Fibroblast of the aortic adventitia (primary cell): ENCODE data around the gene SYTL3. TPM values are rescaled to one million over a fixed set of nuclear protein-coding genes. Genes with fewer than 3 reads are reported as not detected.

Experiments
- DNase-seq: peaks from one replicate; pipeline ENCODE4 v3.0.0-alpha.2; 2010; ENCODE audit warnings: low read depth
- H3K4me3 ChIP-seq: 2 replicates; pipeline ENCODE4 v1.5.1; 2011; ENCODE audit warnings: low read depth, mild to moderate bottlenecking, control low read depth, low read length, moderate library complexity
- total RNA-seq: library from RNA; depleted of rRNA; stranded (reverse); fragments of >200 nt; gene quantifications from 2 replicates; pipeline ENCODE4 v1.2.3, GENCODE V29; 2012; ENCODE audit warnings: low replicate concordance
- TF ChIP-seq, protein P1 (sequence below): IDR thresholded peaks from 2 replicates; pipeline ENCODE4 v1.5.1; 2011; ENCODE audit warnings: mild to moderate bottlenecking, low read length, control low read depth, inconsistent platforms; ENCODE audit not compliant: insufficient read depth

Gene SYTL3
- total RNA-seq, 1 donor, result 1.9 TPM

DNA sequence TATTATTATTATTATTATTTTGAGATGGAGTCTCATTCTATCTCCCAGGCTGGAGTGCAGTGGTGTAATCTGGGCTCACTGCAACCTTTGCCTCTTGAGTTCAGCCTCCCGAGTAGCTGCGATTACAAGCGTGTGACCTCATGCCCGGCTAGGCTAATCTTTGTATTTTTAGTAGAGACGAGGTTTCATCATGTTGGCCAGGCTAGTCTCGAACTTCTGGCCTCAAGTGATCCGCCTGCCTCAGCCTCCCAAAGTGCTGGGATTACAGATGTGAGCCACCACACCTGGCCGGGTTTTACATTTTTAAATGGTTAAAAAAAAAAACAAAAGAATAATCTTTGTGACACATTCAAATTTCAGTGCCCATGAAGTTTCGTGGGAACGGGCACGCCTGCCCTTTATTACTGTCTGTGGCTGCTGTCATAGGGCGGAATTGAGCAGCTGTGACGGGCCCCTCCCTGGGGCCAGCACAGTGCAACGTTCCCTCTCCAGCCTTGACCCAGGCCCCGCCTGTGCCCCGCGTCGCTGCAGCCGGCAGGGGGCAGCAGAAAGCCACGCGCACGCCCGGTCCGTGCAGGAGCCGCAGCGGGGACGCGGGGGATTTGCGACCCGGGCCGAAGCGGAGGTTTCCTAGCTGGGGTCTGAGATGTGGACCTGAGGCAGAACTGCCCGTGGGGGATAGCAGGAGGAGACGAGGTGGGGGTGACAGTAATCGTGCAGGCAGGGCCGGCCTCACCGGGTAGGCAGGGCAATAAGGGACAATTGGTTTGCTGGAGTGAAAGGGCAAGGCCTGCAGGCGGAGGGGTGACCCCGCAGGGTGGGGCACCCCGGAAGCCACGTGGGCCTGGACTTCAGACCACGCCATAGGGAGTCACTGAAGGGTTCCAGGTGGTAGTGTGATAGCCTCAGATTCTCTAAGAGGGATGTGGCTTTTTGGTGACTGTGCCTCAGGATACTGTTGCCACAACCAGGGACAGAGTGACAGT, 54.3 kb downstream of the SYTL3 start:
- H3K4me3 ChIP-seq, result peak overlapping the region; percentile 65
- TF ChIP-seq, protein P1, sequence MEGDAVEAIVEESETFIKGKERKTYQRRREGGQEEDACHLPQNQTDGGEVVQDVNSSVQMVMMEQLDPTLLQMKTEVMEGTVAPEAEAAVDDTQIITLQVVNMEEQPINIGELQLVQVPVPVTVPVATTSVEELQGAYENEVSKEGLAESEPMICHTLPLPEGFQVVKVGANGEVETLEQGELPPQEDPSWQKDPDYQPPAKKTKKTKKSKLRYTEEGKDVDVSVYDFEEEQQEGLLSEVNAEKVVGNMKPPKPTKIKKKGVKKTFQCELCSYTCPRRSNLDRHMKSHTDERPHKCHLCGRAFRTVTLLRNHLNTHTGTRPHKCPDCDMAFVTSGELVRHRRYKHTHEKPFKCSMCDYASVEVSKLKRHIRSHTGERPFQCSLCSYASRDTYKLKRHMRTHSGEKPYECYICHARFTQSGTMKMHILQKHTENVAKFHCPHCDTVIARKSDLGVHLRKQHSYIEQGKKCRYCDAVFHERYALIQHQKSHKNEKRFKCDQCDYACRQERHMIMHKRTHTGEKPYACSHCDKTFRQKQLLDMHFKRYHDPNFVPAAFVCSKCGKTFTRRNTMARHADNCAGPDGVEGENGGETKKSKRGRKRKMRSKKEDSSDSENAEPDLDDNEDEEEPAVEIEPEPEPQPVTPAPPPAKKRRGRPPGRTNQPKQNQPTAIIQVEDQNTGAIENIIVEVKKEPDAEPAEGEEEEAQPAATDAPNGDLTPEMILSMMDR, result peak; percentile 87
- peak; percentile 52 for DNase-seq

DNA sequence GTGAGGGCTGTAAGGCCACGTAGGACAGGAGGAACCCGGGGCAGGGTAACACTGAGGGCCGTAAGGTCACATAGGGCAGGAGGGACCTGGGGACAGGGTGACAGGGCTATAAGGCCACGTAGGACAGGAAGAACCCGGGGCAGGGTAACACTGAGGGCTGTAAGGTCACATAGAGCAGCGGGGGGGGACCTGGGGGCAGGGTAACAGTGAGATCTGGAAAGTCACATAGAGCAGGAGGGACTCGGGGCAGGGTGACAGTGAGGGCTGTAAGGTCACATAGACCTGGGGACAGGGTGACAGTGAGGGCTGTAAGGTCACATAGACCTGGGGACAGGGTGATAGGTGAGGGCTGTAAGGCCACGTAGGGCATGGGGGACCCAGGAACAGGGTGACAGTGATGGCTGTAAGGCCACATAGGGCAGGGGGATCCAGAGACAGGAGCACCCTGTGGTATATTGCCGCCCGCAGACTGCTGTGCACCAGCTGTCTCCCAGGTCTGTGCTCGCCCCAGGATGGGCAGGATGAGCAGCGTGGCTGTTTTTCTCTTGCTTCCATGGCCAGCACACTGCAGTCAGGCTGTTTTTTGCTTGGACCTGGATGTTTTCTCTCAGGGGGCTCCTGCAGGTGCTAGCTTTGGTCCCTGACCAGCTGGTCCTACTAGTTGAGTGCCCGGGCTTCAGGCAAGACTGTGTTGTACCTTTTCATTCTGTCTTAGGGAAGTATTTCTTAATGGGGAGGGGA, 55.7 kb downstream of the SYTL3 start:
- no peak overlapping the region for H3K4me3 ChIP-seq
- DNase-seq, result no peak
- TF ChIP-seq, protein P1, result no peak

DNA sequence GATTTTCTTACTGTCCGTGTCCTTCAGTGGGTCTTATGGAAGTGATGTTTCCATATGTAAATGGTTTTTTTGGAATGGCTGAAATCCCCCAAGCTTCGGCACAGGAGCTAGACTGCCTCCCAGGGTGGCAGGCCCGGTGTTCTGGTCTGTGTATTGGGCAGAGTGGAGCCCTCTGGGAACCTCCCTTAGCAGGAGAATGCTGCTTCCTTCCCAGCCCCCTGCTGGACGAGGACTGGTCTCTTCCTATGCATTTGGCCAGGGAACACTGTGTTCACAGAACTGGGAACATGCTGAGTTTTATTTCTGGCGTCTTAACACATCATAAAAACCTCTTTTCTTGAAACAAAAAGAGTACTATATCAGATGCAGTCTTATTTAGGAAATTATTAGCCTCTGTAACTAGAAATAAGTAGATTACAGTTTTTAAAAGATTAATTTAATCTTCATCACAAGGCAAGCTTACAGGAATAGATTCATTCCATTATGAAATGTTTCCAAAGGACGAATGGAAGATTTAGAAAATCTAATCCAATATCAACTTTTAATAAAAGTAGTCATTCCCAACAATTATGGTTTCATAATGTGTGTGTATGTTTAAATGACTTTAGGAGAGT, 56.6 kb downstream of the SYTL3 start:
- no peak overlapping the region for H3K4me3 ChIP-seq
- peak; percentile 57 for DNase-seq
- TF ChIP-seq, protein P1, result peak; percentile 88

DNA sequence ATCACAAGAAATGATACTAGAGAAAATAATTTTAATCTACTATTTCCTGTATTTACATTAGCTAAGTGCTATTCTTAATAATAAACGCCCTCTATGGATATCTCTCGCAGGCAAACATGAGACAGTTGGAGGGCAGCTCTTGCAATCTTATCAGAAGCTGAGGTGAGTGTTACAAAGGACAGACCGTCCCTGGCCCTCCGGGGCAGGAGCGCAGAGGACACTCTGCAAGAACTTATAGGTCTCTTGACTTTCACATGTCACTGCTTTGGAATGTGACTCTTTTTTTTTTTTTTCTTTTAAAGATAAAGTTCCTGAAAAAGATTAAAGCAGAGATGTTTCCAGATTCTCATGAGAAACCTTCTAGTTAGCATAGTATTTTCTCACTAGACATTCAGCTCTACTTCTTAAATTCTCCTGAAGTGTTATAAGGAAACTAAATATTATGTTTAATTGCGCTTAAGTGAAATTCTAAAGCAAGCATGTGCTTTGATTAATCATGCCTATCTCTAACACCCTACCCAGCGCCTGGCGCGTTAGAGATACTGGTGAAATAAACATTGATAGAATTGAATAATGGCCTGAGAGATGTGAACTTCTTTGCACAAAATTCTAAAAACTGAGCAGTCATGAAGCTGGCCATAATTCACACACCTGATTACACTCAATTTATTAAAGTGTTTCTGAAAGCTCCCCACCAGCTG, 57.4 kb downstream of the SYTL3 start:
- no peak overlapping the region for H3K4me3 ChIP-seq
- TF ChIP-seq, protein P1, result no peak
- peak; percentile 58 for DNase-seq

DNA sequence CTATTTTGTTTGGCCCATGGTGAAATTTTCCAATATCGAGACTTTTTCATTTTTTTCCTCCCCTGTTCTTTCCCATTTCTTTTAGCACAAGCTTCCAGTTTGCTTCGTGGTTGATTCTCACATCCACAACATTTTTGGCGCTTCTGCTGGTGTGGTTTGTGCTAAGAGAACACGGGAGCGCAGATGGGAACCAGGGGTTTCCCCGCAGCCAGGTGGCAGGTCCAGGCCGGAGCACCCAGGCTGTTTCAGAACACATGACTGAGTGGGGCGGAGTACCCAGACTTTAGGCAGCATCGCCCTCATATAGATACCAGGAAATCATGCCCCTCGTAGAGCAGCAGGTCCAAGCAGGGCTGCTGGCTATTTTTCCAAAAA, 58.0 kb downstream of the SYTL3 start:
- peak overlapping the region; percentile 25 for H3K4me3 ChIP-seq
- no peak for DNase-seq
- TF ChIP-seq, protein P1, result no peak

DNA sequence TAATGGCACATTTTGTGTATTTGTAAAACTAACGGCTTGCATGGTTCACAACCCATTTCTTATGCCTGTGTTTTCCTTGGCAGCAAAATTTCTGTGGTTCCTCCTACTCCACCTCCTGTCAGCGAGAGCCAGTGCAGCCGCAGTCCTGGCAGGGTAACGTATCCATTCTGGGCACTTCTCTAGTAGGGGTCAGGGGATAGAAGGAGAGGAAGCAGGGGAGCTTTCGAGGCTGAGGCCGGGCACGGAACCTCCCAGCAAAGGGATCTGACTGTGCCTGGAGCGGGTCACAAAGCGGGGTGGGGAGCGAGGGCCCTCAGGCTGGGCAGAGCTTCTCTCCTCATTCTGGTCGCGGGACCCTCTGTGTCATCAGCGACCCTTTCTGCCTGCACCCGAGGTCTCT, 58.4 kb downstream of the SYTL3 start:
- DNase-seq, result peak; percentile 86
- H3K4me3 ChIP-seq, result peak overlapping the region; percentile 2
- TF ChIP-seq, protein P1, result peak; percentile 22
